Small intestine (tissue), 7 donors: ENCODE measurements around the gene GRIK4. TPM values are rescaled to one million over a fixed set of nuclear protein-coding genes. Genes with fewer than 3 reads are reported as not detected.
A peak's percentile ranks its signal among the peaks of the same experiment; 100 is the strongest.
"Not testable (repeated sequence)": the region's sequence is repeated elsewhere in the genome, so short reads cannot be mapped to it uniquely, and the experiment has no call there.

Experiments
- DNase-seq, 2 donors: peaks; one replicate each; pipeline versions ENCODE4 v3.0.0 to v3.0.0-alpha.2; 2013
- FAIRE-seq: peaks from 2 replicates; lab custom pipeline; 2012; peaks lifted over from hg19 to GRCh38; lab: Jason Lieb, UNC
- H3K27ac ChIP-seq, 3 donors: one replicate each; pipeline ENCODE4 v1.5.1; 2013; ENCODE audit warnings: low read length in 2 of 3, mild to moderate bottlenecking in 2 of 3, control low read depth in 1 of 3, inconsistent platforms in 1 of 3, low read depth in 1 of 3, moderate library complexity in 1 of 3
- H3K27me3 ChIP-seq, 3 donors: one replicate each; pipeline ENCODE4 v1.6.1; 2013; ENCODE audit warnings: low read length in 3 of 3, inconsistent platforms in 1 of 3; ENCODE audit not compliant: control insufficient read depth in 3 of 3, insufficient read depth in 3 of 3
- H3K36me3 ChIP-seq, 3 donors: one replicate each; pipeline ENCODE4 v1.6.1; 2013; ENCODE audit warnings: low read length in 3 of 3, inconsistent platforms in 1 of 3, low read depth in 1 of 3, mild to moderate bottlenecking in 1 of 3, moderate library complexity in 1 of 3; ENCODE audit not compliant: control insufficient read depth in 3 of 3, insufficient read depth in 2 of 3
- H3K4me1 ChIP-seq, 3 donors: one replicate each; pipeline ENCODE4 v1.6.1; 2013; ENCODE audit warnings: low read length in 2 of 3, inconsistent platforms in 1 of 3, low read depth in 1 of 3, mild to moderate bottlenecking in 1 of 3, moderate library complexity in 1 of 3; ENCODE audit not compliant: control insufficient read depth in 3 of 3, insufficient read depth in 2 of 3
- H3K4me3 ChIP-seq, 3 donors: one replicate each; pipeline ENCODE4 v1.5.1; 2013; ENCODE audit warnings: low read length in 3 of 3, control low read depth in 1 of 3, inconsistent platforms in 1 of 3, low read depth in 1 of 3, mild to moderate bottlenecking in 1 of 3, moderate library complexity in 1 of 3
- H3K9me3 ChIP-seq, 2 donors: one replicate each; pipeline ENCODE4 v1.6.1; 2013; ENCODE audit warnings: low read depth in 1 of 2, low read length in 1 of 2; ENCODE audit not compliant: control insufficient read depth in 2 of 2, insufficient read depth in 1 of 2
- WGBS, 3 donors: extraction: QIAGEN DNeasy Blood & Tissue Kit; methylation state at CpG; one replicate each; pipeline ENCODE4 v1.1.7; 2013; 5-methylcytosine and 5-hydroxymethylcytosine counted together
- polyA plus RNA-seq, 4 donors: library from polyadenylated mRNA; stranded (reverse) in 3 of 4; unstranded in 1 of 4; fragments of 200-250 nt in 3 of 4; fragments of 120-200 nt in 1 of 4; gene quantifications; one replicate each; pipeline versions ENCODE4 v1.2.1 to v1.2.3, GENCODE V29; 2013
- donor health status: healthy with polysubstance abuse.
- donor health status: control.
- donor health status: control.
- donor health status: Bipolar disorder and iron deficiency.
- donor health status: healthy.

Gene GRIK4
- polyA plus RNA-seq, 4 donors: 0.15 to 1.4 (median 0.27) TPM; not detected in 1

DNA sequence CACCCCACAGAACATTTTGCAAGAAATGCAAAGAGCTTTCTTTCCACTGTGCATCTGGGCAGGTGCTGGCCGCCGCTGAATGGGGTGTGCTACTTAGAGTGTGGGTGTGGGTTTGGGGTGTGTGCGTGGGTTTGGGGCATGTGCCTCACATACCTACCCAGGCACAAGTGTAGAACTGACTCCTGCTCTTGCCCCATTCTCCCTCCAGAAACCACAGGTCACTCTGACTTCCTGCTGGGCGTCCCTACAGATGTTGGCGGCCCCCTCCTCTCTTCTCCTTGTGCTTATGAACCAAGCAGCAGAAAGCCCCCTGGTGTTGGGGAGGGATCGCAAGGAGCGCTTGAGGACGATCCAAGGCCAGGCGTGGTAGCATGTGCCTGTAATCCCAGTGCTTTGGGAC is 63.9 kb downstream of the GRIK4 start:
- Histone ChIP-seq H3K27me3 (peaks cover 0 to 8% (median 4%) of the 10 kb centered on the region in 3 donors), H3K27ac (no peak overlapping the region), H3K4me1 (no peaks in the 10 kb centered on the region), H3K36me3 (no peaks in the 10 kb centered on the region), H3K4me3 (no peak overlapping the region), H3K9me3 (peaks cover 0 to 5% of the 10 kb centered on the region in 2 donors)
- FAIRE-seq (no peak), DNase-seq (no peak)
- WGBS, 3 donors: 84 to 88% (median 86%) methylated on average over 9 of the region's 9 CpGs

- no peak for DNase-seq
- no peaks in the 10 kb centered on the region for H3K9me3 ChIP-seq
- no peak for FAIRE-seq
- peaks cover 0 to 5% (median 4%) of the 10 kb centered on the region in 3 donors for H3K27me3 ChIP-seq
- H3K4me1 ChIP-seq: no peaks in the 10 kb centered on the region
- no peaks in the 10 kb centered on the region for H3K36me3 ChIP-seq
- no peak overlapping the region for H3K4me3 ChIP-seq
- 86 to 91% (median 90%) methylated on average over 7 of the region's 7 CpGs for WGBS, 3 donors
- H3K27ac ChIP-seq: no peak overlapping the region
Measured at GRCh38 chr11:120576606-120577005, 65.1 kb downstream of the GRIK4 start.

GRCh38 chr11:120577041-120577440 is 65.5 kb downstream of the GRIK4 start:
- 84 to 93% (median 93%) methylated on average over 2 of the region's 2 CpGs for WGBS, 3 donors
- Histone ChIP-seq H3K27me3 (peaks cover 0 to 5% (median 4%) of the 10 kb centered on the region in 3 donors), H3K4me1 (no peaks in the 10 kb centered on the region), H3K9me3 (no peaks in the 10 kb centered on the region), H3K27ac (no peak overlapping the region), H3K4me3 (no peak overlapping the region), H3K36me3 (no peaks in the 10 kb centered on the region)
- FAIRE-seq: no peak
- DNase-seq: no peak

DNA sequence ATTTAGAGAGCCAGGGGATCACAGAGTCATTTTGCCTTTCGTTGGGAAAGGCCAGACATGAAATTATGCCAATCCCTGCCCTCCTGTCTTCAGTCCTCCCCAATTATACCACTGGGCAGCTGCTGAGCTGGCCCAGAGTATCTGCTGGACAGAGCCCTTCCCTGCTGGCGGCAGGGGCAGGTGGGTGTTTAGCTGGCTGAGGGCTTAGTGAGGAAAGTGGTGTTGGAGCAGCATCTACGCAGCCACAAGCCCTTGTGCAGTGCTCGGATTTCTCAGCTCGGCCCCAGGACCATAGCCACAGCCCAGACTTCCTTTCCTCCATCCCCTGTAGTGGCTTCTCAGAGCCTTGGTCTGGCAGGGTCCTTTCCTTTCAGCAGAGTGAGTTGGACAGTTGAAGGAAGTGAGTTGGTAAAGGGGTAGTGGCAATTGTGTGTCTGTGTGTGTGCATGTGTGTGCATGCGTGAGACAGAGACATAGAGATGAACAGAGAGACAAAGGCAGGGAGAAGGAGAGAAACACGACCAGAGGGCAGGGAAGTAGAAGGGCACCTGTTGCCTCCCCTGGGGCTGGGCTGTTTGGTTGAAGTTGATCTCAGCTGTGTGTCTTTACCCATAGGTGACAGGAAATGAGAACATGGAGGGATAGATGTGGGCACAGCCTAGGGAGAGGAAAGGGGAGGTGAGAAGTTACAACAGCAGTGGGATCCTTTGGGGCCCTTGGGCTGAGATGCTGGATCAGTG is 66.2 kb downstream of the GRIK4 start:
- no peak overlapping the region for H3K27ac ChIP-seq
- H3K4me1 ChIP-seq: no peaks in the 10 kb centered on the region
- no peak overlapping the region for H3K4me3 ChIP-seq
- no peaks in the 10 kb centered on the region for H3K36me3 ChIP-seq
- WGBS, 3 donors: 73 to 81% (median 76%) methylated on average over 7 of the region's 7 CpGs
- peaks cover 0 to 5% (median 4%) of the 10 kb centered on the region in 3 donors for H3K27me3 ChIP-seq
- no peak for DNase-seq
- FAIRE-seq: no peak
- H3K9me3 ChIP-seq: no peaks in the 10 kb centered on the region

- Histone ChIP-seq H3K9me3 (no peaks in the 10 kb centered on the region), H3K27ac (no peak overlapping the region), H3K27me3 (peaks cover 0 to 5% (median 4%) of the 10 kb centered on the region in 3 donors), H3K36me3 (no peaks in the 10 kb centered on the region), H3K4me3 (no peak overlapping the region), H3K4me1 (no peaks in the 10 kb centered on the region)
- no peak for DNase-seq
- no peak for FAIRE-seq
- WGBS, 3 donors: 75 to 83% (median 78%) methylated on average over 14 of the region's 14 CpGs
Measured at GRCh38 chr11:120578596-120579154, 67.1 kb downstream of the GRIK4 start.

GRCh38 chr11:120579611-120580031 is 68.1 kb downstream of the GRIK4 start:
- DNase-seq (no peak), FAIRE-seq (no peak)
- Histone ChIP-seq H3K4me3 (no peak overlapping the region), H3K36me3 (no peaks in the 10 kb centered on the region), H3K27me3 (peaks cover 0 to 5% (median 4%) of the 10 kb centered on the region in 3 donors), H3K27ac (no peak overlapping the region), H3K9me3 (no peaks in the 10 kb centered on the region), H3K4me1 (no peaks in the 10 kb centered on the region)
- 66 to 75% (median 73%) methylated on average over 7 of the region's 7 CpGs for WGBS, 3 donors

DNA sequence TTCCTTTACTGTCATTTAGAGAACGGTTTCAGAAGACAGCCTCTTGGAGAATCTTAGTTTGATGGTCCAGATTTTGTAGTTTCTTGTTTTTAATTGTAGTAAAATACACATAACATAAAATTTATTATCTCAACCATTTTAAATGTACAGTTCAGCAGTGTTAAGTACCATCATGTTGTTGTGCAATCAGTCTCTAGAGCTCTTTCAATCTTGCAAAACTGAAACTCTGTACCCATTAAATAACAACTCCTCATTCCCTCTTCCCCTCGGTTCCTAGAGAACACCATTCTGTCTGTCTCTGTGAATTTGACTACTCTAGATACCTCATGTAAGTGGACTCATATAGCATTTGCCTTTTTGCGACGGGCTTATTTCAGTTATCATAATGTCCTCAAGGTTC is 69.8 kb downstream of the GRIK4 start:
- DNase-seq: peak in 1 of 2 donors; percentile 9
- no peak overlapping the region for H3K27ac ChIP-seq
- no peaks in the 10 kb centered on the region for H3K9me3 ChIP-seq
- H3K4me3 ChIP-seq: no peak overlapping the region
- WGBS, 3 donors: 51 to 75% (median 59%) methylated on average over 4 of the region's 4 CpGs
- H3K36me3 ChIP-seq: no peaks in the 10 kb centered on the region
- no peaks in the 10 kb centered on the region for H3K4me1 ChIP-seq
- peaks cover 0 to 5% (median 4%) of the 10 kb centered on the region in 3 donors for H3K27me3 ChIP-seq
- FAIRE-seq: no peak

DNA sequence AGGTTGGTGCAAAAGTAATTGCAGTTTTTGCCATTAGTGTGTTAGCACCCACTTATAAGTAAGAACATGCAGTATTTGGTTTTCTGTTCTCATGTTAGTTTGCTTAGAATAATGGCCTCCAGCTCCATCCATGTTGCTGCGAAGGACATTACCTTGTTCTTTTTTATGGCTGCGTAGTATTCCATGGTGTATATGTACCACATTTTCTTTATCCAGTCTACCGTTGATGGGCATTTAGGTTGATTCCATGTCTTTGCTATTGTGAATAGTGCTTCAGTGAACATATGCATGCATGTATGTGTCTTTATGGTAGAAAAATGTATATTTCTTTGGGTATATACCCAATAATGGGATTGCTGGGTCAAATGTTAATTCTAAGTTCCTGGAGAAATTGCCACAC is 71.0 kb downstream of the GRIK4 start:
- H3K27me3 ChIP-seq, H3K9me3 ChIP-seq, H3K4me3 ChIP-seq, H3K36me3 ChIP-seq, DNase-seq, FAIRE-seq, H3K27ac ChIP-seq, H3K4me1 ChIP-seq: not testable (repeated sequence)
- 94 to 95% (median 95%) methylated on average over 3 of the region's 3 CpGs for WGBS, 3 donors
